Cardiac fibroblast (primary cell): ENCODE results near the gene CFAP46.

ENCODE experiments used
- DNase-seq, 2 donors: peaks; one replicate each; pipeline versions ENCODE4 v3.0.0 to v3.0.0-alpha.2; 2010; ENCODE audit warnings: low read depth in 2 of 2
- H3K4me3 ChIP-seq, 2 donors: replicated peaks in 1 of 2; 1 replicate in 1 of 2; 2 replicates in 1 of 2; pipeline ENCODE4 v1.5.1; 2011; ENCODE audit warnings: low read depth in 2 of 2, low read length in 2 of 2, mild to moderate bottlenecking in 2 of 2, moderate library complexity in 1 of 2
- CTCF ChIP-seq: IDR thresholded peaks from one replicate; pipeline ENCODE4 v1.5.1; 2011; ENCODE audit warnings: low read depth, mild to moderate bottlenecking, low read length, inconsistent platforms

CFAP46 gene

GRCh38 chr10:132881186-132881920 is 61.0 kb downstream of the CFAP46 start:
- DNase-seq = no peak
- TF ChIP-seq CTCF = no peak
- no peak overlapping the region for H3K4me3 ChIP-seq

- no peak overlapping the region for H3K4me3 ChIP-seq
- DNase-seq = no peak
- TF ChIP-seq CTCF = no peak
These were observed 62.0 kb downstream of the CFAP46 start for GRCh38 chr10:132880128-132880981.

- DNase-seq = no peak
These were observed 62.8 kb downstream of the CFAP46 start for GRCh38 chr10:132879408-132880127.

GRCh38 chr10:132878730-132879407 is 63.5 kb downstream of the CFAP46 start:
- TF ChIP-seq CTCF = no peak
- no peak overlapping the region for H3K4me3 ChIP-seq
- no peak for DNase-seq

More at GRCh38 chr10:132879408-132880127, 62.8 kb downstream of the CFAP46 start:
- H3K4me3 ChIP-seq = no peak overlapping the region
- no peak for TF ChIP-seq CTCF

DNA sequence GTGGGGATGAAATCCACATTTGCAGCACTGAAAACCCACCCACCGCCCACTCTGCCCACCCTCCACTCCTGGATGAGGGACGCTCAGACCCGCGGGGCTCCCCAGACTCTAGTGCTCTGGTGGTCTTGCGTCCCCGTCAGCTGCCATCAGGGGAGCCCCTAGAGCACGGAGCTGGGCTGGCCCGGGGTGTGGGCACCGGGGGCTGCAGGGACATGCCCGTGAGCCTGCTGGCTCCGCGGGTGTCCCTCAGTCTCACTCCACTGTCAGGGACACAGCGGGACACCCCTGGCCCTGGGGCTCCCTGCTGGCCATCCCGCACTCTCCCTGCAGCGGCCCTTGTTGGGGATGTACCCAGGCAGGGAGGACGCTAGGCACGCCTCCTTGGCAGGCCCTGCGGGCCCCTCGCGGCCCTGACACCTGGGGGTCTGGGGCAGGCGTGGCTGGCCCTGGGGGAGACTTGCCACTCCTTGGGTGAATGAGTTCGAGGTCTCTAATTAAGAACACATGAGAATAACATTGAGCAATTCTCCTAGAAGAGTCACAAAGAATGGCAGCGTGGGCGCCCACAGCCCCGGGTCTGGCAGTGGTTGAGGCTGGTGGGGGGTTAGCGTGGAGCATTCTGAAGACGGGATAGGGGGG is 64.2 kb downstream of the CFAP46 start:
- H3K4me3 ChIP-seq = no peak overlapping the region
- DNase-seq = no peak
- TF ChIP-seq CTCF = no peak

DNA sequence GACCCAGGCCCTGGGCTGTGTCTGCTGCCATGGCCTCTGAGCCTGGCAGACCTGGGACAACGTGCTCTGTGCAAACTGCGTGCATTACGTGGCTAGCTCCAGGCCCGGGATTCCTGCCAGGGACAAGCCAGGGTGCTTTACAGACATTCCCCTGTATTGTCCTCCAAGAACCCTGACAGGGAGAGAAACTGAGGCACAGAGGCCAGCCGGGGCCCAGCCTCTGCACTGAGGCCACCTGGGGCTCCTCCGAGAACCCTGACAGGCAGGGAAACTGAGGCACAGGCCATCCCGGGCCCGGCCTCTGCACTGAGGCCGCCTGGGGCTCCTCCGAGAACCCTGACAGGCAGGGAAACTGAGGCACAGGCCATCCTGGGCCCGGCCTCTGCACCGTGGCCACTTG is 64.9 kb downstream of the CFAP46 start:
- no peak for TF ChIP-seq CTCF
- DNase-seq = no peak

More for the DNA sequence above, 64.9 kb downstream of the CFAP46 start:
- H3K4me3 ChIP-seq = no peak overlapping the region
